HEK293 (cell line): ENCODE data around the gene UBE2J2.

ENCODE experiments used
- GFI1B ChIP-seq: fragments of 450-650 bp; formaldehyde crosslinking; IDR thresholded peaks from 2 replicates; pipeline ENCODE4 v1.5.1; 2016; ENCODE audit warnings: missing biosample characterization, missing genetic modification characterization
- KLF16 ChIP-seq: fragments of 450-650 bp; formaldehyde crosslinking; IDR thresholded peaks from 2 replicates; pipeline ENCODE4 v1.5.1; 2017; ENCODE audit warnings: missing biosample characterization, missing genetic modification characterization
- KLF7 ChIP-seq: fragments of 450-650 bp; formaldehyde crosslinking; IDR thresholded peaks from 2 replicates; pipeline ENCODE4 v1.5.1; 2016; ENCODE audit warnings: missing biosample characterization, missing genetic modification characterization, borderline replicate concordance
- YY1 ChIP-seq: fragments of 450-650 bp; formaldehyde crosslinking; IDR thresholded peaks from 2 replicates; pipeline ENCODE4 v1.5.1; 2018; ENCODE audit warnings: missing biosample characterization, missing genetic modification characterization
- ZBTB1 ChIP-seq: fragments of 450-650 bp; formaldehyde crosslinking; IDR thresholded peaks from 2 replicates; pipeline ENCODE4 v1.5.1; 2016; ENCODE audit warnings: missing biosample characterization, missing genetic modification characterization
- ZBTB17 ChIP-seq: fragments of 450-650 bp; formaldehyde crosslinking; IDR thresholded peaks from 2 replicates; pipeline ENCODE4 v1.5.1; 2016; ENCODE audit warnings: missing biosample characterization, missing genetic modification characterization
- ZFHX2 ChIP-seq: fragments of 450-650 bp; formaldehyde crosslinking; conservative IDR thresholded peaks from 2 replicates; pipeline ENCODE4 v1.5.1; 2016; ENCODE audit warnings: missing biosample characterization, missing genetic modification characterization
- ZFP41 ChIP-seq: fragments of 450-650 bp; formaldehyde crosslinking; IDR thresholded peaks from 2 replicates; pipeline ENCODE4 v1.5.1; 2016; ENCODE audit warnings: missing biosample characterization, missing genetic modification characterization, borderline replicate concordance
- ZNF2 ChIP-seq: fragments of 450-650 bp; formaldehyde crosslinking; IDR thresholded peaks from 2 replicates; pipeline ENCODE4 v1.5.1; 2016; ENCODE audit warnings: missing biosample characterization, missing genetic modification characterization
- ZNF223 ChIP-seq: fragments of 450-650 bp; formaldehyde crosslinking; IDR thresholded peaks from 2 replicates; pipeline ENCODE4 v1.5.1; 2016; ENCODE audit warnings: missing biosample characterization, missing genetic modification characterization
- ZNF24 ChIP-seq: fragments of 450-650 bp; formaldehyde crosslinking; IDR thresholded peaks from 2 replicates; pipeline ENCODE4 v1.5.1; 2016; ENCODE audit warnings: missing biosample characterization, missing genetic modification characterization
- ZNF274 ChIP-seq, 2 experiments: fragments of 200-500 bp in 1 of 2; fragments of 450-650 bp in 1 of 2; sonication (Bioruptor generic) in 1 of 2; formaldehyde crosslinking in 1 of 2; IDR thresholded peaks; 2 replicates each; pipeline versions ENCODE4 v1.5.1 to v1.6.1; 2014 to 2016; ENCODE audit warnings: borderline replicate concordance in 1 of 2, inconsistent platforms in 1 of 2, low read length in 1 of 2, missing biosample characterization in 1 of 2, missing genetic modification characterization in 1 of 2
- ZNF292 ChIP-seq: fragments of 450-650 bp; formaldehyde crosslinking; IDR thresholded peaks from 2 replicates; pipeline ENCODE4 v1.5.1; 2016; ENCODE audit warnings: low read depth, missing biosample characterization, missing genetic modification characterization, borderline replicate concordance
- ZNF37A ChIP-seq: fragments of 450-650 bp; IDR thresholded peaks from 2 replicates; pipeline ENCODE4 v1.5.1; 2018; ENCODE audit warnings: missing biosample characterization, missing genetic modification characterization
- ZNF488 ChIP-seq: fragments of 450-650 bp; formaldehyde crosslinking; IDR thresholded peaks from 2 replicates; pipeline ENCODE4 v1.5.1; 2016; ENCODE audit warnings: missing biosample characterization, missing genetic modification characterization
- ZNF530 ChIP-seq: fragments of 450-650 bp; formaldehyde crosslinking; IDR thresholded peaks from 2 replicates; pipeline ENCODE4 v1.5.1; 2016; ENCODE audit warnings: low read depth, missing biosample characterization, missing genetic modification characterization
- ZNF548 ChIP-seq: fragments of 450-650 bp; formaldehyde crosslinking; IDR thresholded peaks from 2 replicates; pipeline ENCODE4 v1.5.1; 2016; ENCODE audit warnings: missing biosample characterization, missing genetic modification characterization
- ZNF580 ChIP-seq: fragments of 450-650 bp; formaldehyde crosslinking; IDR thresholded peaks from 2 replicates; pipeline ENCODE4 v1.5.1; 2016; ENCODE audit warnings: missing biosample characterization, missing genetic modification characterization
- ZNF629 ChIP-seq: fragments of 450-650 bp; formaldehyde crosslinking; IDR thresholded peaks from 2 replicates; pipeline ENCODE4 v1.5.1; 2017; ENCODE audit warnings: missing biosample characterization, missing genetic modification characterization
- ZNF707 ChIP-seq: fragments of 450-650 bp; formaldehyde crosslinking; IDR thresholded peaks from 2 replicates; pipeline ENCODE4 v1.5.1; 2016; ENCODE audit warnings: missing biosample characterization, missing genetic modification characterization
- ZNF768 ChIP-seq: fragments of 450-650 bp; formaldehyde crosslinking; IDR thresholded peaks from 2 replicates; pipeline ENCODE4 v1.5.1; 2018; ENCODE audit warnings: missing biosample characterization, mild to moderate bottlenecking, missing genetic modification characterization
- ZNF785 ChIP-seq: fragments of 450-650 bp; formaldehyde crosslinking; IDR thresholded peaks from 2 replicates; pipeline ENCODE4 v1.5.1; 2016; ENCODE audit warnings: missing biosample characterization, missing genetic modification characterization
- ZXDB ChIP-seq: fragments of 450-650 bp; formaldehyde crosslinking; IDR thresholded peaks from 2 replicates; pipeline ENCODE4 v1.5.1; 2016; ENCODE audit warnings: missing biosample characterization, missing genetic modification characterization
- TF ChIP-seq, protein P1 (sequence below): fragments of 450-650 bp; formaldehyde crosslinking; IDR thresholded peaks from 2 replicates; pipeline ENCODE4 v1.5.1; 2016; ENCODE audit warnings: missing biosample characterization, missing genetic modification characterization
- TF ChIP-seq, protein P2 (sequence below): fragments of 450-650 bp; formaldehyde crosslinking; IDR thresholded peaks from 2 replicates; pipeline ENCODE4; 2016; ENCODE audit warnings: missing biosample characterization, missing genetic modification characterization
- TF ChIP-seq, protein P3 (sequence below): fragments of 450-650 bp; formaldehyde crosslinking; conservative IDR thresholded peaks from 2 replicates; pipeline ENCODE4 v1.5.1; 2016; ENCODE audit warnings: low read depth, missing biosample characterization, missing genetic modification characterization
- TF ChIP-seq, protein P4 (sequence below): fragments of 450-650 bp; formaldehyde crosslinking; IDR thresholded peaks from 2 replicates; pipeline ENCODE4 v1.5.1; 2016; ENCODE audit warnings: missing biosample characterization, missing genetic modification characterization

Gene UBE2J2

GRCh38 chr1:1318131-1318652, 44.5 kb upstream of the UBE2J2 start (continued):
- peak; percentile 35; the same call in 1 of the 2 replicates for TF ChIP-seq KLF7
- no peak for TF ChIP-seq ZNF2
- no peak for TF ChIP-seq ZNF292
- TF ChIP-seq, protein P1, sequence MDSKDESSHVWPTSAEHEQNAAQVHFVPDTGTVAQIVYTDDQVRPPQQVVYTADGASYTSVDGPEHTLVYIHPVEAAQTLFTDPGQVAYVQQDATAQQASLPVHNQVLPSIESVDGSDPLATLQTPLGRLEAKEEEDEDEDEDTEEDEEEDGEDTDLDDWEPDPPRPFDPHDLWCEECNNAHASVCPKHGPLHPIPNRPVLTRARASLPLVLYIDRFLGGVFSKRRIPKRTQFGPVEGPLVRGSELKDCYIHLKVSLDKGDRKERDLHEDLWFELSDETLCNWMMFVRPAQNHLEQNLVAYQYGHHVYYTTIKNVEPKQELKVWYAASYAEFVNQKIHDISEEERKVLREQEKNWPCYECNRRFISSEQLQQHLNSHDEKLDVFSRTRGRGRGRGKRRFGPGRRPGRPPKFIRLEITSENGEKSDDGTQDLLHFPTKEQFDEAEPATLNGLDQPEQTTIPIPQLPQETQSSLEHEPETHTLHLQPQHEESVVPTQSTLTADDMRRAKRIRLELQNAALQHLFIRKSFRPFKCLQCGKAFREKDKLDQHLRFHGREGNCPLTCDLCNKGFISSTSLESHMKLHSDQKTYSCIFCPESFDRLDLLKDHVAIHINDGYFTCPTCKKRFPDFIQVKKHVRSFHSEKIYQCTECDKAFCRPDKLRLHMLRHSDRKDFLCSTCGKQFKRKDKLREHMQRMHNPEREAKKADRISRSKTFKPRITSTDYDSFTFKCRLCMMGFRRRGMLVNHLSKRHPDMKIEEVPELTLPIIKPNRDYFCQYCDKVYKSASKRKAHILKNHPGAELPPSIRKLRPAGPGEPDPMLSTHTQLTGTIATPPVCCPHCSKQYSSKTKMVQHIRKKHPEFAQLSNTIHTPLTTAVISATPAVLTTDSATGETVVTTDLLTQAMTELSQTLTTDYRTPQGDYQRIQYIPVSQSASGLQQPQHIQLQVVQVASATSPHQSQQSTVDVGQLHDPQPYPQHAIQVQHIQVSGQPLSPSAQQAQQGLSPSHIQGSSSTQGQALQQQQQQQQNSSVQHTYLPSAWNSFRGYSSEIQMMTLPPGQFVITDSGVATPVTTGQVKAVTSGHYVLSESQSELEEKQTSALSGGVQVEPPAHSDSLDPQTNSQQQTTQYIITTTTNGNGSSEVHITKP (tag by site-specific recombination): peak; percentile 47; the same call in 1 of the 2 replicates
- TF ChIP-seq ZBTB17: peak; percentile 64
- peak; percentile 67 for TF ChIP-seq ZNF629 (tag by site-specific recombination)
- TF ChIP-seq, protein P2, sequence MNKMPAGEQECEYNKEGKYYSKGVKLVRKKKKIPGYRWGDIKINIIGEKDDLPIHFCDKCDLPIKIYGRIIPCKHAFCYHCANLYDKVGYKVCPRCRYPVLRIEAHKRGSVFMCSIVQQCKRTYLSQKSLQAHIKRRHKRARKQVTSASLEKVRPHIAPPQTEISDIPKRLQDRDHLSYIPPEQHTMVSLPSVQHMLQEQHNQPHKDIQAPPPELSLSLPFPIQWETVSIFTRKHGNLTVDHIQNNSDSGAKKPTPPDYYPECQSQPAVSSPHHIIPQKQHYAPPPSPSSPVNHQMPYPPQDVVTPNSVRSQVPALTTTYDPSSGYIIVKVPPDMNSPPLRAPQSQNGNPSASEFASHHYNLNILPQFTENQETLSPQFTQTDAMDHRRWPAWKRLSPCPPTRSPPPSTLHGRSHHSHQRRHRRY (tag by site-specific recombination): no peak
- TF ChIP-seq ZNF223: no peak
- no peak for TF ChIP-seq YY1 (tag by site-specific recombination)
- peak; percentile 56; the same call in 1 of the 2 replicates for TF ChIP-seq KLF16 (tag by site-specific recombination)
- TF ChIP-seq ZNF548 (tag by site-specific recombination): no peak
- TF ChIP-seq, protein P3, sequence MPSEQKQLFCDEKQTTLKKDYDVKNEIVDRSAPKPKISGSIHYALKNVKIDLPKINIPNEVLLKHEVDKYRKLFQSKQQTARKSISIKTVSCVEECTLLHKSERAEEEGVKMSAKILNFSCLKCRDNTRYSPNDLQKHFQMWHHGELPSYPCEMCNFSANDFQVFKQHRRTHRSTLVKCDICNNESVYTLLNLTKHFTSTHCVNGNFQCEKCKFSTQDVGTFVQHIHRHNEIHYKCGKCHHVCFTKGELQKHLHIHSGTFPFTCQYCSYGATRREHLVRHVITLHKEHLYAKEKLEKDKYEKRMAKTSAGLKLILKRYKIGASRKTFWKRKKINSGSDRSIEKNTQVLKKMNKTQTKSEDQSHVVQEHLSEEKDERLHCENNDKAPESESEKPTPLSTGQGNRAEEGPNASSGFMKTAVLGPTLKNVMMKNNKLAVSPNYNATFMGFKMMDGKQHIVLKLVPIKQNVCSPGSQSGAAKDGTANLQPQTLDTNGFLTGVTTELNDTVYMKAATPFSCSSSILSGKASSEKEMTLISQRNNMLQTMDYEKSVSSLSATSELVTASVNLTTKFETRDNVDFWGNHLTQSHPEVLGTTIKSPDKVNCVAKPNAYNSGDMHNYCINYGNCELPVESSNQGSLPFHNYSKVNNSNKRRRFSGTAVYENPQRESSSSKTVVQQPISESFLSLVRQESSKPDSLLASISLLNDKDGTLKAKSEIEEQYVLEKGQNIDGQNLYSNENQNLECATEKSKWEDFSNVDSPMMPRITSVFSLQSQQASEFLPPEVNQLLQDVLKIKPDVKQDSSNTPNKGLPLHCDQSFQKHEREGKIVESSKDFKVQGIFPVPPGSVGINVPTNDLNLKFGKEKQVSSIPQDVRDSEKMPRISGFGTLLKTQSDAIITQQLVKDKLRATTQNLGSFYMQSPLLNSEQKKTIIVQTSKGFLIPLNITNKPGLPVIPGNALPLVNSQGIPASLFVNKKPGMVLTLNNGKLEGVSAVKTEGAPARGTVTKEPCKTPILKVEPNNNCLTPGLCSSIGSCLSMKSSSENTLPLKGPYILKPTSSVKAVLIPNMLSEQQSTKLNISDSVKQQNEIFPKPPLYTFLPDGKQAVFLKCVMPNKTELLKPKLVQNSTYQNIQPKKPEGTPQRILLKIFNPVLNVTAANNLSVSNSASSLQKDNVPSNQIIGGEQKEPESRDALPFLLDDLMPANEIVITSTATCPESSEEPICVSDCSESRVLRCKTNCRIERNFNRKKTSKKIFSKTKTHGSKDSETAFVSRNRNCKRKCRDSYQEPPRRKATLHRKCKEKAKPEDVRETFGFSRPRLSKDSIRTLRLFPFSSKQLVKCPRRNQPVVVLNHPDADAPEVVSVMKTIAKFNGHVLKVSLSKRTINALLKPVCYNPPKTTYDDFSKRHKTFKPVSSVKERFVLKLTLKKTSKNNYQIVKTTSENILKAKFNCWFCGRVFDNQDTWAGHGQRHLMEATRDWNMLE: no peak
- TF ChIP-seq ZNF488 (tag by site-specific recombination): no peak
- TF ChIP-seq ZNF24 (tag by site-specific recombination): peak; percentile 22; the same call in 1 of the 2 replicates
- TF ChIP-seq ZFHX2 (tag by site-specific recombination): peak; percentile 67
- no peak for TF ChIP-seq ZNF274 (IDR thresholded peaks at IDR 0.05; ENCODE audit: low read length)
- no peak for TF ChIP-seq ZNF274 (tag by site-specific recombination; IDR thresholded peaks at IDR 0.05; ENCODE audit: borderline replicate concordance)
- TF ChIP-seq ZNF768 (tag by site-specific recombination): no peak
- TF ChIP-seq, protein P4, sequence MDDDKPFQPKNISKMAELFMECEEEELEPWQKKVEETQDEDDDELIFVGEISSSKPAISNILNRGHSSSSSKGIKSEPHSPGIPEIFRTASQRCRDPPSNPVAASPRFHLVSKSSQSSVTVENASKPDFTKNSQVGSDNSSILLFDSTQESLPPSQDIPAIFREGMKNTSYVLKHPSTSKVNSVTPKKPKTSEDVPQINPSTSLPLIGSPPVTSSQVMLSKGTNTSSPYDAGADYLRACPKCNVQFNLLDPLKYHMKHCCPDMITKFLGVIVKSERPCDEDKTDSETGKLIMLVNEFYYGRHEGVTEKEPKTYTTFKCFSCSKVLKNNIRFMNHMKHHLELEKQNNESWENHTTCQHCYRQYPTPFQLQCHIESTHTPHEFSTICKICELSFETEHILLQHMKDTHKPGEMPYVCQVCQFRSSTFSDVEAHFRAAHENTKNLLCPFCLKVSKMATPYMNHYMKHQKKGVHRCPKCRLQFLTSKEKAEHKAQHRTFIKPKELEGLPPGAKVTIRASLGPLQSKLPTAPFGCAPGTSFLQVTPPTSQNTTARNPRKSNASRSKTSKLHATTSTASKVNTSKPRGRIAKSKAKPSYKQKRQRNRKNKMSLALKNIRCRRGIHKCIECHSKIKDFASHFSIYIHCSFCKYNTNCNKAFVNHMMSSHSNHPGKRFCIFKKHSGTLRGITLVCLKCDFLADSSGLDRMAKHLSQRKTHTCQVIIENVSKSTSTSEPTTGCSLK (tag by site-specific recombination): no peak
- no peak; the same call in 1 of the 2 replicates for TF ChIP-seq ZBTB1 (tag by site-specific recombination)
- no peak for TF ChIP-seq ZNF37A (tag by site-specific recombination)
- TF ChIP-seq ZNF785 (tag by site-specific recombination): no peak
- no peak for TF ChIP-seq ZFP41 (tag by site-specific recombination)
- no peak for TF ChIP-seq ZNF530 (tag by site-specific recombination)
- no peak for TF ChIP-seq ZNF707 (tag by site-specific recombination)
- TF ChIP-seq ZNF580 (tag by site-specific recombination): peak; percentile 40; the same call in 1 of the 2 replicates
- TF ChIP-seq GFI1B (tag by site-specific recombination): no peak
- TF ChIP-seq ZXDB: peak; percentile 38; the same call in 1 of the 2 replicates
